ENCODE data around the gene GPR108. TPM values are rescaled to one million over a fixed set of nuclear protein-coding genes. Genes with fewer than 3 reads are reported as not detected.

GPR108 gene
- total and polyA plus RNA-seq, 2 of the 13 experiments (the other 11 are each of a cell fraction or from before 2014, with no cell fraction given), result 36.4 to 63.0 TPM

DNA sequence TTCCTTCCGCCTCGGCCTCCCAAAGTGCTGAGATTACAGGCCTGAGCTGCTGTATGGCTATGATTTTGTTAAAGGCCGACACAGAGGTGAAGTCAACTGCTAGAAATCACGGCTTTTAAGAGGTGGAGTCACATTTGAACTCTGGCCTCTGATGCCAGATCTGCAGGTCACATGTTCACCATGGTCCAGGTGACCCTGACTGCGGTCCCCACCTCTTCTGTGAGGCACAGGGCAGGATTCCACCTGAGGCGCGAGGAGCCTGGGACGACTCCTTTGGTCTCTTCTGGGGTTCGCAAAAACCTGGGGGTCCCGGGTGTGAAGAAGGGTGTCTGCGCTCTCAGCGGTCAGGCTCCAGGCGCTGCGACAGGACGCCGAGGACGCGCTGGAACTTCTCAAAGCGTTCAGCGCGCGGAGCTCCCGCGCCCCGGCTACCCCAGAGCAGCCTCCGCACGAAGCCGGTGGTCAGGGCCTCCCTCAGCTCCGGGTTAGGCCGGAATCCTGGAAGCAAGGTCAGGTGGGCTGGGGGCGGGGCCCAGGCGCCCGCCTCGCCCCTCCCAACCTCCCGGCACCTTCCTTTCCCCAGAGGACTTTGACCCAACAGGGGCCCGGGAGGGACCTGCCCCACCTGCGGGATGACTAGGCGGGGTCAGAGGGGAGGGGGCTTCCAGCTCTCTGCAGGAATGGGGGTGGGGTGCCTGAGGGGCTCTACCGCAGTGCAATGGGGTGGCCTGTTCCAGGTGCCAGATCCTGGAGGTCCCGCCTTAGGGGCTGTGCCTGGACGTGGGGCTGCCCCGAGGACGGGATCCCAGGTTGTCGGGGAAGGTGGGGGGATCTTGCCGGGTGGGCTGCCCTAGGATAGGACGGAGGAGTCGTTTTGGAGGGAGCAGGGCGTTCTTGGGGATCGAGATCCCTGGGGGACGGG lies 15.1 kb upstream of the GPR108 start (continued):
- TF ChIP-seq, protein P1, sequence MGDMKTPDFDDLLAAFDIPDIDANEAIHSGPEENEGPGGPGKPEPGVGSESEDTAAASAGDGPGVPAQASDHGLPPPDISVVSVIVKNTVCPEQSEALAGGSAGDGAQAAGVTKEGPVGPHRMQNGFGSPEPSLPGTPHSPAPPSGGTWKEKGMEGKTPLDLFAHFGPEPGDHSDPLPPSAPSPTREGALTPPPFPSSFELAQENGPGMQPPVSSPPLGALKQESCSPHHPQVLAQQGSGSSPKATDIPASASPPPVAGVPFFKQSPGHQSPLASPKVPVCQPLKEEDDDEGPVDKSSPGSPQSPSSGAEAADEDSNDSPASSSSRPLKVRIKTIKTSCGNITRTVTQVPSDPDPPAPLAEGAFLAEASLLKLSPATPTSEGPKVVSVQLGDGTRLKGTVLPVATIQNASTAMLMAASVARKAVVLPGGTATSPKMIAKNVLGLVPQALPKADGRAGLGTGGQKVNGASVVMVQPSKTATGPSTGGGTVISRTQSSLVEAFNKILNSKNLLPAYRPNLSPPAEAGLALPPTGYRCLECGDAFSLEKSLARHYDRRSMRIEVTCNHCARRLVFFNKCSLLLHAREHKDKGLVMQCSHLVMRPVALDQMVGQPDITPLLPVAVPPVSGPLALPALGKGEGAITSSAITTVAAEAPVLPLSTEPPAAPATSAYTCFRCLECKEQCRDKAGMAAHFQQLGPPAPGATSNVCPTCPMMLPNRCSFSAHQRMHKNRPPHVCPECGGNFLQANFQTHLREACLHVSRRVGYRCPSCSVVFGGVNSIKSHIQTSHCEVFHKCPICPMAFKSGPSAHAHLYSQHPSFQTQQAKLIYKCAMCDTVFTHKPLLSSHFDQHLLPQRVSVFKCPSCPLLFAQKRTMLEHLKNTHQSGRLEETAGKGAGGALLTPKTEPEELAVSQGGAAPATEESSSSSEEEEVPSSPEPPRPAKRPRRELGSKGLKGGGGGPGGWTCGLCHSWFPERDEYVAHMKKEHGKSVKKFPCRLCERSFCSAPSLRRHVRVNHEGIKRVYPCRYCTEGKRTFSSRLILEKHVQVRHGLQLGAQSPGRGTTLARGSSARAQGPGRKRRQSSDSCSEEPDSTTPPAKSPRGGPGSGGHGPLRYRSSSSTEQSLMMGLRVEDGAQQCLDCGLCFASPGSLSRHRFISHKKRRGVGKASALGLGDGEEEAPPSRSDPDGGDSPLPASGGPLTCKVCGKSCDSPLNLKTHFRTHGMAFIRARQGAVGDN (CRISPR knock-in tag; IDR thresholded peaks at IDR 0.05), result peak; percentile 96
- TF ChIP-seq ATF7-NPFF (CRISPR knock-in tag; IDR thresholded peaks at IDR 0.05; ENCODE audit: low read depth), result peak; percentile 61
- TF ChIP-seq, protein P2, sequence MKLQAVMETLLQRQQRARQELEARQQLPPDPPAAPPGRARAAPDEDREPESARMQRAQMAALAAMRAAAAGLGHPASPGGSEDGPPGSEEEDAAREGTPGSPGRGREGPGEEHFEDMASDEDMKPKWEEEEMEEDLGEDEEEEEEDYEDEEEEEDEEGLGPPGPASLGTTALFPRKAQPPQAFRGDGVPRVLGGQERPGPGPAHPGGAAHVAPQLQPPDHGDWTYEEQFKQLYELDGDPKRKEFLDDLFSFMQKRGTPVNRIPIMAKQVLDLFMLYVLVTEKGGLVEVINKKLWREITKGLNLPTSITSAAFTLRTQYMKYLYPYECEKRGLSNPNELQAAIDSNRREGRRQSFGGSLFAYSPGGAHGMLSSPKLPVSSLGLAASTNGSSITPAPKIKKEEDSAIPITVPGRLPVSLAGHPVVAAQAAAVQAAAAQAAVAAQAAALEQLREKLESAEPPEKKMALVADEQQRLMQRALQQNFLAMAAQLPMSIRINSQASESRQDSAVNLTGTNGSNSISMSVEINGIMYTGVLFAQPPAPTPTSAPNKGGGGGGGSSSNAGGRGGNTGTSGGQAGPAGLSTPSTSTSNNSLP (IDR thresholded peaks at IDR 0.05; ENCODE audit: low read depth, low read length), result 0 out of 2 replicates have a peak, but pooled peaks have one; percentile 7
- no peak; the same call in 1 of the 2 replicates for TF ChIP-seq ZFP36L1 (CRISPR knock-in tag; IDR thresholded peaks at IDR 0.05)
- TF ChIP-seq ELF4 (CRISPR knock-in tag; IDR thresholded peaks at IDR 0.05; ENCODE audit: borderline replicate concordance), result no peak
- TF ChIP-seq, protein P3, sequence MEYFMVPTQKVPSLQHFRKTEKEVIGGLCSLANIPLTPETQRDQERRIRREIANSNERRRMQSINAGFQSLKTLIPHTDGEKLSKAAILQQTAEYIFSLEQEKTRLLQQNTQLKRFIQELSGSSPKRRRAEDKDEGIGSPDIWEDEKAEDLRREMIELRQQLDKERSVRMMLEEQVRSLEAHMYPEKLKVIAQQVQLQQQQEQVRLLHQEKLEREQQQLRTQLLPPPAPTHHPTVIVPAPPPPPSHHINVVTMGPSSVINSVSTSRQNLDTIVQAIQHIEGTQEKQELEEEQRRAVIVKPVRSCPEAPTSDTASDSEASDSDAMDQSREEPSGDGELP (IDR thresholded peaks at IDR 0.05; ENCODE audit: borderline replicate concordance, low read depth), result peak; percentile 66; the same call in 1 of the 2 replicates
- TF ChIP-seq TAF1 (CRISPR knock-in tag; IDR thresholded peaks at IDR 0.05), result no peak
- peak; percentile 85 for TF ChIP-seq MED8 (CRISPR knock-in tag; IDR thresholded peaks at IDR 0.05; ENCODE audit: insufficient replicate concordance)
- TF ChIP-seq, protein P4, sequence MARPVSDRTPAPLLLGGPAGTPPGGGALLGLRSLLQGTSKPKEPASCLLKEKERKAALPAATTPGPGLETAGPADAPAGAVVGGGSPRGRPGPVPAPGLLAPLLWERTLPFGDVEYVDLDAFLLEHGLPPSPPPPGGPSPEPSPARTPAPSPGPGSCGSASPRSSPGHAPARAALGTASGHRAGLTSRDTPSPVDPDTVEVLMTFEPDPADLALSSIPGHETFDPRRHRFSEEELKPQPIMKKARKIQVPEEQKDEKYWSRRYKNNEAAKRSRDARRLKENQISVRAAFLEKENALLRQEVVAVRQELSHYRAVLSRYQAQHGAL (CRISPR knock-in tag; IDR thresholded peaks at IDR 0.05; ENCODE audit: not compliant biosample characterization), result no peak
- TF ChIP-seq, protein P5, sequence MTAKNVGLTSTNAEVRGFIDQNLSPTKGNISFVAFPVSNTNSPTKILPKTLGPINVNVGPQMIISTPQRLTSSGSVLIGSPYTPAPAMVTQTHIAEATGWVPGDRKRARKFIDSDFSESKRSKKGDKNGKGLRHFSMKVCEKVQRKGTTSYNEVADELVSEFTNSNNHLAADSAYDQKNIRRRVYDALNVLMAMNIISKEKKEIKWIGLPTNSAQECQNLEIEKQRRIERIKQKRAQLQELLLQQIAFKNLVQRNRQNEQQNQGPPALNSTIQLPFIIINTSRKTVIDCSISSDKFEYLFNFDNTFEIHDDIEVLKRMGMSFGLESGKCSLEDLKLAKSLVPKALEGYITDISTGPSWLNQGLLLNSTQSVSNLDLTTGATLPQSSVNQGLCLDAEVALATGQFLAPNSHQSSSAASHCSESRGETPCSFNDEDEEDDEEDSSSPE (CRISPR knock-in tag; IDR thresholded peaks at IDR 0.05), result peak; percentile 72
- TF ChIP-seq HDAC6 (IDR thresholded peaks at IDR 0.05; ENCODE audit: low read depth, low read length), result no peak
- TF ChIP-seq, protein P6, sequence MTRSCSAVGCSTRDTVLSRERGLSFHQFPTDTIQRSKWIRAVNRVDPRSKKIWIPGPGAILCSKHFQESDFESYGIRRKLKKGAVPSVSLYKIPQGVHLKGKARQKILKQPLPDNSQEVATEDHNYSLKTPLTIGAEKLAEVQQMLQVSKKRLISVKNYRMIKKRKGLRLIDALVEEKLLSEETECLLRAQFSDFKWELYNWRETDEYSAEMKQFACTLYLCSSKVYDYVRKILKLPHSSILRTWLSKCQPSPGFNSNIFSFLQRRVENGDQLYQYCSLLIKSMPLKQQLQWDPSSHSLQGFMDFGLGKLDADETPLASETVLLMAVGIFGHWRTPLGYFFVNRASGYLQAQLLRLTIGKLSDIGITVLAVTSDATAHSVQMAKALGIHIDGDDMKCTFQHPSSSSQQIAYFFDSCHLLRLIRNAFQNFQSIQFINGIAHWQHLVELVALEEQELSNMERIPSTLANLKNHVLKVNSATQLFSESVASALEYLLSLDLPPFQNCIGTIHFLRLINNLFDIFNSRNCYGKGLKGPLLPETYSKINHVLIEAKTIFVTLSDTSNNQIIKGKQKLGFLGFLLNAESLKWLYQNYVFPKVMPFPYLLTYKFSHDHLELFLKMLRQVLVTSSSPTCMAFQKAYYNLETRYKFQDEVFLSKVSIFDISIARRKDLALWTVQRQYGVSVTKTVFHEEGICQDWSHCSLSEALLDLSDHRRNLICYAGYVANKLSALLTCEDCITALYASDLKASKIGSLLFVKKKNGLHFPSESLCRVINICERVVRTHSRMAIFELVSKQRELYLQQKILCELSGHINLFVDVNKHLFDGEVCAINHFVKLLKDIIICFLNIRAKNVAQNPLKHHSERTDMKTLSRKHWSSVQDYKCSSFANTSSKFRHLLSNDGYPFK (CRISPR knock-in tag; IDR thresholded peaks at IDR 0.05; ENCODE audit: borderline replicate concordance), result 0 out of 2 replicates have a peak, but pooled peaks have one; percentile 42
- peak; percentile 63; the same call in 1 of the 2 replicates for TF ChIP-seq SALL2 (CRISPR knock-in tag; IDR thresholded peaks at IDR 0.05)
- no peak for TF ChIP-seq FOXA1 (IDR thresholded peaks at IDR 0.05)
- TF ChIP-seq FOXA1 (CRISPR knock-in tag; IDR thresholded peaks at IDR 0.05), result 0 out of 2 replicates have a peak, but pooled peaks have one; percentile 3
